ENCODE data around the gene TIMMDC1. TPM values are rescaled to one million over a fixed set of nuclear protein-coding genes. Genes with fewer than 3 reads are reported as not detected.
A peak's percentile ranks its signal among the peaks of the same experiment; 100 is the strongest.

The TIMMDC1 gene
- total and polyA plus RNA-seq, 2 of the 13 experiments (the other 11 are each of a cell fraction or from before 2014, with no cell fraction given), result 50.0 to 77.8 TPM

GRCh38 chr3:119463171-119464169, 34.9 kb upstream of the TIMMDC1 start, which contains the start of gene TMEM39A (continued):
- TF ChIP-seq ZNF574 (CRISPR knock-in tag; IDR thresholded peaks at IDR 0.05) (peak; percentile 93), MAFG (CRISPR knock-in tag; IDR thresholded peaks at IDR 0.05) (no peak), ZNF430 (CRISPR knock-in tag; IDR thresholded peaks at IDR 0.05) (no peak), ZNF766 (CRISPR knock-in tag; IDR thresholded peaks at IDR 0.05; ENCODE audit: borderline replicate concordance) (no peak), KMT2A (CRISPR knock-in tag; IDR thresholded peaks at IDR 0.05) (peak; percentile 95), ZEB1 (IDR thresholded peaks at IDR 0.05; ENCODE audit: insufficient replicate concordance, low read depth) (peak; percentile 23), ZNF556 (CRISPR knock-in tag; IDR thresholded peaks at IDR 0.05; ENCODE audit: borderline replicate concordance) (peak; percentile 59), ZNF224 (CRISPR knock-in tag; IDR thresholded peaks at IDR 0.05) (0 out of 2 replicates have a peak, but pooled peaks have one; percentile 91), ZNF670 (CRISPR knock-in tag; IDR thresholded peaks at IDR 0.05; ENCODE audit: borderline replicate concordance) (peak; percentile 57; the same call in 1 of the 2 replicates), ZNF414 (CRISPR knock-in tag; IDR thresholded peaks at IDR 0.05) (0 out of 2 replicates have a peak, but pooled peaks have one; percentile 46), ERF (CRISPR knock-in tag; IDR thresholded peaks at IDR 0.05) (peak; percentile 78), XRCC5 (optimal IDR thresholded peaks at IDR 0.05; ENCODE audit: low read length) (peak; percentile 74), ZNF263 (CRISPR knock-in tag; IDR thresholded peaks at IDR 0.05) (no peak), SRY (CRISPR knock-in tag; IDR thresholded peaks at IDR 0.05) (peak; percentile 69; the same call in 1 of the 2 replicates), BATF2 (CRISPR knock-in tag; IDR thresholded peaks at IDR 0.05) (peak; percentile 42; the same call in 1 of the 2 replicates), RFX3 (CRISPR knock-in tag; IDR thresholded peaks at IDR 0.05) (no peak), ZNF83 (CRISPR knock-in tag; IDR thresholded peaks at IDR 0.05; ENCODE audit: borderline replicate concordance) (no peak; the same call in 1 of the 2 replicates), HMGXB4 (CRISPR knock-in tag; IDR thresholded peaks at IDR 0.05; ENCODE audit: borderline replicate concordance in 1 of 2, low read depth in 1 of 2) (peak; percentile 93), ZNF256 (CRISPR knock-in tag; conservative IDR thresholded peaks at IDR 0.05) (no peak; the same call in 1 of the 2 replicates)
- TF ChIP-seq, protein P1, sequence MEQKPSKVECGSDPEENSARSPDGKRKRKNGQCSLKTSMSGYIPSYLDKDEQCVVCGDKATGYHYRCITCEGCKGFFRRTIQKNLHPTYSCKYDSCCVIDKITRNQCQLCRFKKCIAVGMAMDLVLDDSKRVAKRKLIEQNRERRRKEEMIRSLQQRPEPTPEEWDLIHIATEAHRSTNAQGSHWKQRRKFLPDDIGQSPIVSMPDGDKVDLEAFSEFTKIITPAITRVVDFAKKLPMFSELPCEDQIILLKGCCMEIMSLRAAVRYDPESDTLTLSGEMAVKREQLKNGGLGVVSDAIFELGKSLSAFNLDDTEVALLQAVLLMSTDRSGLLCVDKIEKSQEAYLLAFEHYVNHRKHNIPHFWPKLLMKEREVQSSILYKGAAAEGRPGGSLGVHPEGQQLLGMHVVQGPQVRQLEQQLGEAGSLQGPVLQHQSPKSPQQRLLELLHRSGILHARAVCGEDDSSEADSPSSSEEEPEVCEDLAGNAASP (CRISPR knock-in tag; IDR thresholded peaks at IDR 0.05; ENCODE audit: borderline replicate concordance), result peak; percentile 72

Measured in HepG2 (cell line).